22Rv1 (cell line): ENCODE results near the gene NCOA1.

Experiments
- ZFX ChIP-seq: fragments of 450-650 bp; IDR thresholded peaks from 2 replicates; pipeline ENCODE4 v1.6.1; 2017; ENCODE audit warnings: antibody characterized with exemption, borderline replicate concordance
- TF ChIP-seq, protein P1 (sequence below): fragments of 450-650 bp; IDR thresholded peaks from 2 replicates; pipeline ENCODE4 v1.5.1; 2017; ENCODE audit warnings: mild to moderate bottlenecking

DNA sequence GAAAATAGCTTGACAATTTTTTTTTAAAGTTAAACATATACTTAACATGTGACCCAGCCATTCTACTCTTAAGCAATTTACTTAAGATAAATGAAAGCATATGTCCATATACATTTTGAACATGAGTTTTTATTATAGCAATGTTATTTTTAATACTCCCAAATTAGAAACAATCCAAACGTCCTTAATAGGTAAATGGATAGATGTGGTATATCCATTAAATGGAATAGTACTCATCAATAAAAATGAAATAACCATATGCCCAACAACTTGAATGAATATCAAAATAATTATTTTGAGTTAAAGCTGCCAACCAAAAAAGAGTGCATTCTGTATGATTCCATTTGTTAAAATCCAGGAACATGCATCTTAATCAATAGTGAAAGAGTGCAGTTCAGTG lies 29.1 kb downstream of the NCOA1 start:
- TF ChIP-seq ZFX = no peak
- TF ChIP-seq, protein P1, sequence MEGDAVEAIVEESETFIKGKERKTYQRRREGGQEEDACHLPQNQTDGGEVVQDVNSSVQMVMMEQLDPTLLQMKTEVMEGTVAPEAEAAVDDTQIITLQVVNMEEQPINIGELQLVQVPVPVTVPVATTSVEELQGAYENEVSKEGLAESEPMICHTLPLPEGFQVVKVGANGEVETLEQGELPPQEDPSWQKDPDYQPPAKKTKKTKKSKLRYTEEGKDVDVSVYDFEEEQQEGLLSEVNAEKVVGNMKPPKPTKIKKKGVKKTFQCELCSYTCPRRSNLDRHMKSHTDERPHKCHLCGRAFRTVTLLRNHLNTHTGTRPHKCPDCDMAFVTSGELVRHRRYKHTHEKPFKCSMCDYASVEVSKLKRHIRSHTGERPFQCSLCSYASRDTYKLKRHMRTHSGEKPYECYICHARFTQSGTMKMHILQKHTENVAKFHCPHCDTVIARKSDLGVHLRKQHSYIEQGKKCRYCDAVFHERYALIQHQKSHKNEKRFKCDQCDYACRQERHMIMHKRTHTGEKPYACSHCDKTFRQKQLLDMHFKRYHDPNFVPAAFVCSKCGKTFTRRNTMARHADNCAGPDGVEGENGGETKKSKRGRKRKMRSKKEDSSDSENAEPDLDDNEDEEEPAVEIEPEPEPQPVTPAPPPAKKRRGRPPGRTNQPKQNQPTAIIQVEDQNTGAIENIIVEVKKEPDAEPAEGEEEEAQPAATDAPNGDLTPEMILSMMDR = no peak
